Activated CD8-positive, alpha-beta T cell treated with anti-CD3 and anti-CD28 coated beads, Interleukin-2, amount 10 ng/mL, durations not matched to agents 7 days and 5 days (primary cell): ENCODE measurements around the gene RICTOR. TPM values are rescaled to one million over a fixed set of nuclear protein-coding genes. Genes with fewer than 3 reads are reported as not detected.
"Not testable (repeated sequence)": the region's sequence is repeated elsewhere in the genome, so short reads cannot be mapped to it uniquely, and the experiment has no call there.

Experiments used
- ATAC-seq: fragments of 150-1000 bp; cut with Tn5 transposase; one replicate; pipeline ENCODE4 v1.10.0; 2021; ENCODE audit warnings: moderate library complexity
- CTCF ChIA-PET: fragments of 350-600 bp; sonication (Branson Sonifier 250); formaldehyde crosslinking; loops from one replicate; lab custom pipeline; 2021; ENCODE audit warnings: antibody characterized with exemption; lab: Charles Lee
- POLR2A ChIA-PET: fragments of 350-600 bp; sonication (Branson Sonifier 250); formaldehyde crosslinking; loops from one replicate; lab custom pipeline; 2021; ENCODE audit warnings: antibody characterized with exemption; lab: Charles Lee
- DNase-seq: peaks from one replicate; pipeline ENCODE4 v3.0.0-alpha.2; 2020
- H3K27ac Mint-ChIP-seq: one replicate; pipeline ENCODE4 v1.8.0; 2021; ENCODE audit warnings: mild to moderate bottlenecking, mixed read lengths
- H3K27me3 Mint-ChIP-seq: one replicate; pipeline ENCODE4 v1.8.0; 2021; ENCODE audit warnings: low read depth, mixed read lengths
- H3K36me3 Mint-ChIP-seq: one replicate; pipeline ENCODE4 v1.8.0; 2021; ENCODE audit warnings: low read depth, mixed read lengths
- H3K4me1 Mint-ChIP-seq: one replicate; pipeline ENCODE4 v1.8.0; 2021; ENCODE audit warnings: low read depth, mixed read lengths
- H3K4me3 Mint-ChIP-seq: one replicate; pipeline ENCODE4 v1.8.0; 2021; ENCODE audit warnings: mild to moderate bottlenecking, mixed read lengths
- H3K9me3 Mint-ChIP-seq: one replicate; pipeline ENCODE4 v1.8.0; 2022; ENCODE audit warnings: mixed read lengths; ENCODE audit not compliant: insufficient read depth
- total RNA-seq, 2 experiments: library from RNA; stranded (reverse); gene quantifications; one replicate each; pipeline ENCODE4 v1.2.3, GENCODE V29; 2021

The RICTOR gene
- total RNA-seq, 2 experiments from 2014 or later = 38.8 to 41.6 TPM

DNA sequence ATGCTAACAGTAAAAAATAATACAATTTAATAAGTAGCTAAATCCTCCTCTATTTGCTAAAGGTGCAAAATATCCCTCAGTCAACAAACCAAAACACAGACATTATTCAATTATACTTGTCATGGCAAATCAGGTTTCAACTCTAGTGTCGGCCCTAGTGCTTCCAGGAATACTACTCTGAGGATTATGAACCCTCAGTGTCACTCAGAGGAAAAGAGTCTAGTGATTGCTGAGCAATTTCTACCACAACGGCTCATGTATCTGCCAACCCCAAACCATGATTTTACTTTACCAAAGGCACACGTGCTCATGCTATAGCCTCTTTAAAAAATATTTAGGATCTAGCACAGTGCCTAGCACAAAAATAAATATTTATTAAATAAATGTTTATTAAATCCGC, 21.0 kb downstream of the RICTOR start:
- ATAC-seq = no peak
- H3K27ac Mint-ChIP-seq = no peak overlapping the region
- DNase-seq = no peak

DNA sequence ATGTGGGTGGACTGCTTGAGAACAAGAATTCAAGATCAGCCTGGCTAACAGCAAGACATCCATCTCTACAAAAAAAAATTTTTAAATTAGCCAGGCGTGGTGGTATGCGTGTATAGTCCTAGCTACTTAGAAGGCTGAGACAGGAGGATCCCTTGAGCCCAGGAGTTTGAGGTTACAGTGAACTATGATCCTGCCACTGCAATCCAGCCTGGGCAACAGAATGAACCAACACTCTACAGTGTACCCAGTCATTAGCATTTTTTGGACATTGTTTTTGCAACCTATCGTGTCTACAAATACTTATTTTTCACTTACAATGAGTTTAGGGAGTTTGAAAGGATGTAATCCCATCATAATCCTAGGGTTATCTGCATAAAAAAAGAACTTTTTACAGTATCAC, 22.1 kb downstream of the RICTOR start:
- Mint-ChIP-seq H3K27ac (no peak overlapping the region), H3K36me3 (peaks cover 43% of the 10 kb centered on the region), H3K4me1 (peaks cover 5% of the 10 kb centered on the region), H3K27me3 (no peaks in the 10 kb centered on the region), H3K9me3 (no peaks in the 10 kb centered on the region), H3K4me3 (no peak overlapping the region)
- ChIA-PET POLR2A (no interaction called here), CTCF (interaction anchor here (2.0 kb wide), 1 partner anchor 29 kb away, joined by 5 read pairs; no protein-coding TSS in a partner anchor)
- ATAC-seq (no peak), DNase-seq (no peak)

More for the DNA sequence above, 21.0 kb downstream of the RICTOR start:
- Mint-ChIP-seq H3K36me3 (peaks cover 37% of the 10 kb centered on the region), H3K4me1 (peaks cover 9% of the 10 kb centered on the region), H3K4me3 (no peak overlapping the region), H3K9me3 (no peaks in the 10 kb centered on the region), H3K27me3 (no peaks in the 10 kb centered on the region)
- CTCF ChIA-PET = interaction anchor here (2.0 kb wide), 1 partner anchor 28 kb away, joined by 5 read pairs; no protein-coding TSS in a partner anchor
- POLR2A ChIA-PET = no interaction called here

GRCh38 chr5:39049315-39049714, 24.9 kb downstream of the RICTOR start:
- Mint-ChIP-seq H3K36me3 (peaks cover 35% of the 10 kb centered on the region), H3K27ac (no peak overlapping the region), H3K27me3 (no peaks in the 10 kb centered on the region), H3K4me1 (peaks cover 8% of the 10 kb centered on the region), H3K4me3 (no peak overlapping the region), H3K9me3 (no peaks in the 10 kb centered on the region)
- POLR2A ChIA-PET = no interaction called here
- CTCF ChIA-PET = no interaction called here
- ATAC-seq = no peak
- no peak for DNase-seq

DNA sequence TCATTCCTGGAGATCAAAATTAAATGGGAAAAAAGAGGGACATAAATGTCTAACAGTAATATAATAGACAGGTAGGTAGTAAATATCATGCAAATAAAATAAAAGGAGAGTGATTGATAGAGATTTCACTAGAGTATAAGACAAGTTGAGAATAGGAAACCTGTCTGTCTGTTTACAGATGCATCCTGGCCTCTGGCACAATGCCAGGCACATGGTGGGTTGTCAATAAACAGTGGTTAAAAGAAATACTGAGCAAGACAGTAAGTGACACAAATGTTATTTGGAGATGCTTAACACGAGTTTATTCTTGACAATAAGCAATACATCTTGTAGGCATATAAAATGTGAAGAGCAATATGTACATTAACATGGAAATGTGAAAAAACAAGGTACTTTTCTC, 33.3 kb downstream of the RICTOR start:
- ATAC-seq (no peak), DNase-seq (no peak)
- no peaks in the 10 kb centered on the region for H3K27me3 Mint-ChIP-seq
- CTCF ChIA-PET = no interaction called here
- peaks cover under 1% of the 10 kb centered on the region for H3K9me3 Mint-ChIP-seq
- H3K27ac Mint-ChIP-seq = no peak overlapping the region
- no peaks in the 10 kb centered on the region for H3K4me1 Mint-ChIP-seq
- no peak overlapping the region for H3K4me3 Mint-ChIP-seq
- peaks cover 45% of the 10 kb centered on the region for H3K36me3 Mint-ChIP-seq
- POLR2A ChIA-PET = no interaction called here

GRCh38 chr5:39034493-39034892, 39.7 kb downstream of the RICTOR start:
- CTCF ChIA-PET, DNase-seq, H3K4me1 Mint-ChIP-seq, ATAC-seq, H3K27me3 Mint-ChIP-seq, POLR2A ChIA-PET, H3K27ac Mint-ChIP-seq, H3K4me3 Mint-ChIP-seq, H3K9me3 Mint-ChIP-seq: not testable (repeated sequence)
- H3K36me3 Mint-ChIP-seq = peaks cover 32% of the 10 kb centered on the region

- no peak overlapping the region for H3K4me3 Mint-ChIP-seq
- no peaks in the 10 kb centered on the region for H3K27me3 Mint-ChIP-seq
- H3K9me3 Mint-ChIP-seq = peaks cover 16% of the 10 kb centered on the region
- H3K36me3 Mint-ChIP-seq = peaks cover 37% of the 10 kb centered on the region
- ChIA-PET POLR2A (no interaction called here), CTCF (interaction anchor here (0.6 to 3.2 kb wide), 2 partner anchors 47 to 50 kb away, joined by 3 to 10 read pairs; no protein-coding TSS in a partner anchor)
- DNase-seq (no peak), ATAC-seq (no peak)
- peaks cover 1% of the 10 kb centered on the region for H3K4me1 Mint-ChIP-seq
- no peak overlapping the region for H3K27ac Mint-ChIP-seq
These were observed 43.2 kb downstream of the RICTOR start for GRCh38 chr5:39031041-39031440.

- Mint-ChIP-seq H3K27ac (no peak overlapping the region), H3K4me1 (peaks cover 33% of the 10 kb centered on the region), H3K36me3 (peaks cover 50% of the 10 kb centered on the region), H3K27me3 (no peaks in the 10 kb centered on the region), H3K4me3 (no peak overlapping the region), H3K9me3 (peaks cover 9% of the 10 kb centered on the region)
- ChIA-PET POLR2A (no interaction called here), CTCF (no interaction called here)
- DNase-seq (no peak), ATAC-seq (no peak)
These were observed 48.7 kb downstream of the RICTOR start for GRCh38 chr5:39025456-39025855.

- no peaks in the 10 kb centered on the region for H3K27me3 Mint-ChIP-seq
- DNase-seq = no peak
- H3K27ac Mint-ChIP-seq = no peak overlapping the region
- peaks cover 52% of the 10 kb centered on the region for H3K36me3 Mint-ChIP-seq
- ChIA-PET POLR2A (no interaction called here), CTCF (no interaction called here)
- peaks cover 9% of the 10 kb centered on the region for H3K9me3 Mint-ChIP-seq
- ATAC-seq = no peak
- H3K4me3 Mint-ChIP-seq = no peak overlapping the region
- H3K4me1 Mint-ChIP-seq = peaks cover 33% of the 10 kb centered on the region
These were observed 49.3 kb downstream of the RICTOR start for GRCh38 chr5:39024884-39025283.

- POLR2A ChIA-PET = no interaction called here
- Mint-ChIP-seq H3K4me1 (peaks cover 33% of the 10 kb centered on the region), H3K36me3 (peaks cover 56% of the 10 kb centered on the region), H3K9me3 (peaks cover 9% of the 10 kb centered on the region), H3K27me3 (no peaks in the 10 kb centered on the region), H3K4me3 (no peak overlapping the region), H3K27ac (no peak overlapping the region)
- CTCF ChIA-PET = no interaction called here
- ATAC-seq (no peak), DNase-seq (no peak)
These were observed 50.2 kb downstream of the RICTOR start for GRCh38 chr5:39024005-39024404.

DNA sequence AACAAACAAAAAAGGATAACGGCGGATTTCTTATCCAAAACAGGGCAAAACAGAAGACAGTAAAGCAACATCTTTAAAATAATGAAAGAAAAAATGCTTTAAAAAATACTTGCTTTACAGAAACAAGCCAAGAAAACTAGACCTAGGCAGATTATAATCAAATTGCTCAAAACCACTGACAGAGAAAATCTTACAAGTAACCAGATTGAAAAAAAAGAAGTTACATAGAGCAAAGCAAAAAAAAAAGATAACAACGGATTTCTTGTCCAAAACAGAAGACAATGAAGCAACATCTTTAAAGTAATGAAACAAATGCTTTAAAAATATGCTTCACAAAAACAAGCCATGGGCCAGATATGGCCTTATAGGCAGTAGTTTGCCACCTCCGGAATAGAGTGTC, 51.1 kb downstream of the RICTOR start:
- H3K36me3 Mint-ChIP-seq = peaks cover 56% of the 10 kb centered on the region
- H3K4me1 Mint-ChIP-seq = peaks cover 33% of the 10 kb centered on the region
- CTCF ChIA-PET = no interaction called here
- DNase-seq (no peak), ATAC-seq (no peak)
- H3K27me3 Mint-ChIP-seq = no peaks in the 10 kb centered on the region
- H3K4me3 Mint-ChIP-seq = no peak overlapping the region
- no peak overlapping the region for H3K27ac Mint-ChIP-seq
- POLR2A ChIA-PET = no interaction called here
- peaks cover 4% of the 10 kb centered on the region for H3K9me3 Mint-ChIP-seq

GRCh38 chr5:39022151-39022550, 52.0 kb downstream of the RICTOR start:
- ChIA-PET POLR2A (no interaction called here), CTCF (no interaction called here)
- no peak for ATAC-seq
- H3K27me3 Mint-ChIP-seq = no peaks in the 10 kb centered on the region
- no peak overlapping the region for H3K4me3 Mint-ChIP-seq
- no peak for DNase-seq
- no peaks in the 10 kb centered on the region for H3K9me3 Mint-ChIP-seq
- H3K27ac Mint-ChIP-seq = no peak overlapping the region
- peaks cover 57% of the 10 kb centered on the region for H3K36me3 Mint-ChIP-seq
- peaks cover 36% of the 10 kb centered on the region for H3K4me1 Mint-ChIP-seq

DNA sequence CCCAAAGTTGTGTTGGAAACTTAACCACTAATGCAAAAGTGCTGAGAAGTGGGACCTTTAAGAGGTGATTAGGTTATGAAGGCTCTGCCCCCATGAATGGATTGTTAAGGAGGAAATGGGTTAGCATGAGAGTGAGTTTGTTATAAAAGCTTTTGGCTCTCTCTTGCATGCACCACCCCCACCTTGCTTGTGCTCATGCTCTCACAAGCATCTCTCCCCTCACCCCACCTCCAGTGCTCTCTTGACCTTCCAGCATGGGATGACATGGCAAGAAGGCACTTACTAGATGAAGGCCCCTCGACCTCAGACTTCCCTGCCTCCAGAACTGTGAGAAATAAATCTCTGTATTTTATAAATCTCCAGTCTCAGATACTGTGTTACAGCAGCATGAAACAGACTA, 52.8 kb downstream of the RICTOR start:
- Mint-ChIP-seq H3K4me1 (peaks cover 40% of the 10 kb centered on the region), H3K4me3 (no peak overlapping the region), H3K36me3 (peaks cover 59% of the 10 kb centered on the region), H3K27ac (no peak overlapping the region), H3K9me3 (no peaks in the 10 kb centered on the region), H3K27me3 (no peaks in the 10 kb centered on the region)
- ChIA-PET CTCF (no interaction called here), POLR2A (no interaction called here)
- DNase-seq = no peak
- ATAC-seq = no peak

DNA sequence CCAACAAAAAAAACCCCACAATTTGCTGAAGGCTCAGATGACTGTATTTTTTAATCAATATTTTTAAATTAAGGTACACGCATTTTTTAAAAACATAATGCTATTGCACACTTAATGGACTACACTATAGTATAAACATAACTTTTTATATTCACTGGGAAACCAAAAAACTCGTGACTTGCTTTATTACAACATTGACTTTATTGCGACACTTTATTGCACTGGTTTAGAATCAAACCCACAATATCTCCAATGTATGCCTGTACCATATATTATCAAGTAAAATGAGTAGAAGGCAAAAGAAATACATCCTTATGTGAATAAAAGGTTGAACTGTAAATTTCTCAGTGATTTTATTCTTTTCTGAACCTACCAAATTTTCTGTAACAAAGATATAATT, 53.7 kb downstream of the RICTOR start:
- ChIA-PET POLR2A (no interaction called here), CTCF (no interaction called here)
- Mint-ChIP-seq H3K36me3 (peaks cover 57% of the 10 kb centered on the region), H3K4me1 (peaks cover 44% of the 10 kb centered on the region), H3K27me3 (no peaks in the 10 kb centered on the region), H3K9me3 (no peaks in the 10 kb centered on the region), H3K4me3 (no peak overlapping the region), H3K27ac (no peak overlapping the region)
- ATAC-seq = no peak
- no peak for DNase-seq
